ENCODE measurements around the gene GPR132. TPM values are rescaled to one million over a fixed set of nuclear protein-coding genes. Genes with fewer than 3 reads are reported as not detected.
"Not testable (repeated sequence)": the region's sequence is repeated elsewhere in the genome, so short reads cannot be mapped to it uniquely, and the experiment has no call there.

Gene GPR132
- total RNA-seq, 1 experiment from 2014 or later = not detected

DNA sequence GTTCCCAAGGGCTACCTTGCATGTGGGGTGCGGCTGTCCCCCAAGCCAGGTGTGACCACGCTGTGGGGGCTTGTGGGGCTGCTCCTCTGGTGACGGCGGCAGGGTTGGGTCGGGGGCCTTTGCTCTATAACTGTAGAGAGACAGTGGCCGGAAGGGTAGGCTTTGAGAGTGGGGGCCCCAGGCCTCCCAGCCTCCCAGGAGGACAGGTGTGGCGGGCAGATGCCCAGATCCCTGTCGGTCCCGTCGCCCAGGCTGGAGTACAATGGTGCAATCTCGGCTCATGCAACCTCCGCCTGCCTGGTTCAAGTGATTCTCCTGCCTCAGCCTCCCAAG, 2.7 kb upstream of the GPR132 start:
- Histone ChIP-seq H3K4me3 (no peak overlapping the region), H3K9me3 (replicated peaks) (no peaks in the 10 kb centered on the region), H3K27me3 (replicated peaks) (peaks cover 8% of the 10 kb centered on the region), H3K27ac (no peak overlapping the region), H3K4me1 (replicated peaks) (0 out of 2 replicates have a peak, but pooled peaks cover 5% of the 10 kb centered on the region), H3K36me3 (no peaks in the 10 kb centered on the region)
- DNase-seq (ENCODE audit: low read depth in 1 of 2, low spot score in 2 of 2) = peak in 1 of 2 experiments; percentile 36

DNA sequence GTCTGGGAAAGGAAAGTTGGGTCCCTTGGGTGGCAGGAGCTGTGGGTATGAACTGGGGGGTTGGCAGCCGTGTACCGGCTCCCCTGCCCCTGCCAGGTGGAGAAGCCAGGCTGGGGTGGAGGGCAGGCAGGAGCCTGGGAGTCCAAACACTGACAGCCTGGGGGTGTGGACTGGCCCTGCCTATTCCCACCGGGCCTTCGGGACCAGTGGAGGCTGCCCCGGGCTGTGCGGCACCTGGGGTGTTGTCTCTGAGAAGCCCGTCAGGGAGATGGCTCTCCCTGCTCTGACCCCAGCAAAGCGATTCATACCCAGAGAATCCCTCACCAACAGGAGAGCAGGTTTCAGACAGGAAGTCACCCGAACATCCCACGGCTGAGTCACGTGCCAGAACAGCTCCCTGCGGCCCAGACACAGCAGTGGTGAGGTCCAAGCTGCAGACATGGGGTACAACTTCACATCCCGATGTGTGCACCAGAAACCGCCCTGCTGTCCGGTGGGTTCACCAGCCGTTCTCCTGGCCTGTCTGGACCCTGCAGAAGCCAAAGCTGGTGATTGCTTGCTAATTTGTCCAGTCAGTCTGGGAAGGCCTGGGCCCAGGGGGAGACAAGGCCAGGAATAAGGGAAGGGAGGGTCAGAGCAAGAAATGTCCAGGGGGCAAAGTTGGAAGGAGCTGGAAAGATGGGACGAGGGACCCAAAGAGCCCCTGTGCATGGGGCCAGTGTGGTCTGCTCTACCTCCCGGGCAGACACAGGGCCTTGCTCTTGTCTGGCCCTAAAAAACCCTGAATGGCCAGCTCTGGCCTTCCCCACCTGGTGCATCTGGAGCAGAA, 2.1 kb upstream of the GPR132 start:
- Histone ChIP-seq H3K27ac (no peak overlapping the region), H3K36me3 (no peaks in the 10 kb centered on the region), H3K27me3 (replicated peaks) (peaks cover 2% of the 10 kb centered on the region), H3K4me3 (no peak overlapping the region), H3K9me3 (replicated peaks) (no peaks in the 10 kb centered on the region), H3K4me1 (replicated peaks) (0 out of 2 replicates have a peak, but pooled peaks cover 5% of the 10 kb centered on the region)
- DNase-seq (ENCODE audit: low read depth in 1 of 2, low spot score in 2 of 2) = peak in 1 of 2 experiments; percentile 35

DNA sequence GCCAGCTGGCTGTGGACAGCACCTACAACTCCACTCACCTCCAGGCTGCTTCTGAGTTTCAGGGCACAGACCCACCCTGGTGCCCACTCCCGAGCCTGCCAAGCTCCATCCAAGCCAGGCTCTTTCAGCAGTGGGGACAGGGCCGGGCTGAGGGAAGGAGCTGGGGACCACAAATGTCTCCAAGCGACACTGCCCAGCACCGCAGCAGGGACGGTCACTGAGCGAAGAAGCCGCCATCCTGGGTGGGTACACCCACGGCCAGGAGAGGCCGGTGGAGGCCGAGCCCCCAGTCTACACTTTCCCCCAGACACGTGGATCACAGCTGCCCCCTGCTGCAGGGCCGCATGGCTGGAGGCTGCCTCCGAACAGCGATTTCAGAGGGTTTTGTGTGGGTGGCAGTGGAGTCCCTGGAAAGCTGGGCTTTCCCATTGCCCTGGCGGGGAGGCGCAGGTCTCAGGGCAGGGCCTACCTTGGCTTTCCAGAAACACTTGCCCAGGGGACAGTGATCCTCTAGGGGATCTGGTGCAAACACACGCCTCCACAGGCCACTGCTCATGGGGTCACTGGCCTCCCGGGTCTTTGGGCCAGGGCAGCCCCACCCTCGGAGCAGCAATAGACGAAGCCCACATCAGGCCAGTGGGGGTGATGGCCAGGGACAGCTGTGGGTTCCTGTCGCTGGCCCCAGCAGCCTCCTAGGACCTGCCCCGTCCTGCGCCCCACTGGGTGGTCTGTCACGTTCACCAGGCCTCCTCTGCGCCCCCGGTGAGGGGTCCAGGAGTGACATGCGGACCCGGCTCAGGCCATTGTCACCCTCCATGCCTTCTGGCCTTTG, 1.2 kb upstream of the GPR132 start:
- Histone ChIP-seq H3K4me3 (no peak overlapping the region), H3K9me3 (replicated peaks) (no peaks in the 10 kb centered on the region), H3K36me3 (no peaks in the 10 kb centered on the region), H3K4me1 (replicated peaks) (0 out of 2 replicates have a peak, but pooled peaks cover 5% of the 10 kb centered on the region), H3K27ac (no peak overlapping the region), H3K27me3 (replicated peaks) (no peaks in the 10 kb centered on the region)
- no peak for DNase-seq (ENCODE audit: low read depth in 1 of 2, low spot score in 2 of 2)

DNA sequence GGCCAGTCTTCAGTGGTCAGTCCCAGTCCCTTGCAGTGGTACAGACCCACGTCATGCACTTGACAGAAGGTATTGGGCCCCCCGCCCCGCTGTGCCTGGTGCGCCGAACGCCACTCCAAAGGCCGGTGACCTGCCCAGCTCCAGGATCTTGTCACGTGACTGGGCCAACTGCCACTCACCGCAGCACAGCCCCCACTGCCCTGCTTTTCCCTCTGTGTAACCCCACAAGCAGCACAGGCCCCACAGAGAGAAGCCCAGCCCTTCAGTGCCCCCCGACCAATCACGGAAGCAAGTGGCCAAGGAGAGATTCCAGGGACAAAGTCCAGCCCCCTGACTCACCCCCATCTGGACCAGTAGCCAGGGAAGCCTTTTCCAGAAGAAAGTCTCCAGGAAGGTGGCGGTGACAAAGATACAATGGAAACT, 498 bp downstream of the GPR132 start:
- H3K27me3 ChIP-seq (replicated peaks) = no peaks in the 10 kb centered on the region
- no peak for DNase-seq (ENCODE audit: low read depth in 1 of 2, low spot score in 2 of 2)
- H3K4me1 ChIP-seq (replicated peaks) = no peaks in the 10 kb centered on the region
- H3K9me3 ChIP-seq (replicated peaks) = no peaks in the 10 kb centered on the region
- no peak overlapping the region for H3K27ac ChIP-seq
- no peak overlapping the region for H3K4me3 ChIP-seq
- H3K36me3 ChIP-seq = no peaks in the 10 kb centered on the region

DNA sequence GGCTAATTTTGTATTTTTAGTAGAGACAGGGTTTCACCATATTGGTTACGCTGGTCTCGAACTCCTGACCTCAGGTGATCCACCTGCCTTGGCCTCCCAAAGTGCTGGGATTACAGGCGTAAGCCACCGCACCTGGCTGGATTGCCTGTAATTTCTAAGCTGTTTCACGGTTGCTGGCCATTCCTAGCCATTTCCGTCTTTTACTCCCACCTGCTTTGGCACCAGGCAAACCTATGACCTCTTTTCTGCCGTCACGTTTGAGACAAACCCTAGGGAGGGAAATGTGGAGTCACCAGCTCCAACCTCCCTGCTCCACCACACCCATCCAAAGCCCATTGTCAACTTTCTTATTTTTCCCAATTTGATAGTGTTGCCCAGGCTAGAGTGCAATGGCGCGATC, 1.2 kb downstream of the GPR132 start:
- no peak for DNase-seq (ENCODE audit: low read depth in 1 of 2, low spot score in 2 of 2)
- Histone ChIP-seq H3K27me3 (replicated peaks) (no peaks in the 10 kb centered on the region), H3K9me3 (replicated peaks) (no peaks in the 10 kb centered on the region), H3K27ac (no peak overlapping the region), H3K36me3 (no peaks in the 10 kb centered on the region), H3K4me3 (no peak overlapping the region), H3K4me1 (replicated peaks) (no peaks in the 10 kb centered on the region)

DNA sequence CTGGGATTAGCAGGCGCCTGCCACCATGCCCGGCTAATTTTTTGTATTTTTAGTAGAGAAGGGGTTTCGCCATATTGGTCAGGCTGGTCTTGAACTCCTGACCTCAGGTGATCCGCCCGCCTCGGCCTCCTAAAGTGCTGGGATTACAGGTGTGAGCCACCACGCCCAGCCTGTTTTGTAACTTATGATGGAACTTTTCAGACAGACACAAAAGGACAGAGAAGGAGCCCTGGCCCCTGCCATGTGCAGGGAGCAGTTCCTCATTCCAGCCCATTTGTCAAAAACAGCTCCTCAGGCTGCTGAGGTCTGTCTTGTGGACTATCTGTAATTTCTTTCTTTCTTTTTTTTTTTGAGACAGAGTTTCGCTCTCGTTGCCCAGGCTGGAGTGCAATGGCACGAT, 1.7 kb downstream of the GPR132 start:
- H3K36me3 ChIP-seq; H3K4me1 ChIP-seq (replicated peaks); H3K4me3 ChIP-seq; H3K27ac ChIP-seq; H3K27me3 ChIP-seq (replicated peaks); H3K9me3 ChIP-seq (replicated peaks); DNase-seq (ENCODE audit: low read depth in 1 of 2, low spot score in 2 of 2): not testable (repeated sequence)

DNA sequence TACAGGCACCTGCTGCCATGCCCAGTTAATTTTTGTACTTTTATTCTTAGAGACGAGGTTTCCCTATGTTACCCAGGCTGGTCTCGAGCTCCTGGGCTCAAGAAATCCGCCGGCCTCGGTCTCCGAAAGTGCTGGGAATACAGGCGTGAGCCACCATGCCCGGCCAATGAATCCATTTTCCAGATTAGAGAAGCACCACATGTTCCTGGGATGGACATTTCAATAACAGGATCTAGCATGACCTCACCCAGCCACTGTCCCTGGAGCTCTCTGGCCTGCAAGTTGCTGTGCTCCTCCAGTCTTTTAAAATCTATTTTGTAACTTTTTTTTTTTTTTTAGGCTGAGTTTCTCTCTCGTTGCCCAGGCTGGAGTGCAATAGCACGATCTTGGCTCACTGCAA, 2.2 kb downstream of the GPR132 start:
- no peak overlapping the region for H3K27ac ChIP-seq

DNA sequence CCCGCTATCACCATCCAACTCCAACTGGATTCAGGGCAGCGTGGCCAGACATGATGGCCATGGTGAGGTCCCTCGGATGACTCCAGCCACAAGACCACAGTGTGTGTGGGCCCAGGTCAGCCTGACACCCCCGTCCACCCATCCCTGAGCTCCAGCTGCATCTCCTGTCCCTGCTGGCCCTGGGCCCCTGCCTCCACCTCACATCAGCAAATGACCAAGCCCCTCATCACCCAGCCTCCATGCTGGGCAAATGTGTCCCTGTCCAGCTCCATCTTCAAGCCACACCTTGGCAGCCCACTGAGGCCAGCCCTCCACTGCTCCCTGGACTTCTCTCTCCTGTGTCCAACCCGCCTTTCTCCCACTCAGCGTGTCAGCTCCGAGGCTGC, 3.2 kb downstream of the GPR132 start:
- Histone ChIP-seq H3K4me3 (no peak overlapping the region), H3K9me3 (replicated peaks) (no peaks in the 10 kb centered on the region), H3K27me3 (replicated peaks) (no peaks in the 10 kb centered on the region), H3K4me1 (replicated peaks) (no peaks in the 10 kb centered on the region), H3K36me3 (no peaks in the 10 kb centered on the region), H3K27ac (no peak overlapping the region)
- no peak for DNase-seq (ENCODE audit: low read depth in 1 of 2, low spot score in 2 of 2)

More for the DNA sequence above, 2.2 kb downstream of the GPR132 start:
- Histone ChIP-seq H3K4me1 (replicated peaks) (no peaks in the 10 kb centered on the region), H3K4me3 (no peak overlapping the region), H3K36me3 (no peaks in the 10 kb centered on the region), H3K27me3 (replicated peaks) (no peaks in the 10 kb centered on the region), H3K9me3 (replicated peaks) (no peaks in the 10 kb centered on the region)
- no peak for DNase-seq (ENCODE audit: low read depth in 1 of 2, low spot score in 2 of 2)

DNA sequence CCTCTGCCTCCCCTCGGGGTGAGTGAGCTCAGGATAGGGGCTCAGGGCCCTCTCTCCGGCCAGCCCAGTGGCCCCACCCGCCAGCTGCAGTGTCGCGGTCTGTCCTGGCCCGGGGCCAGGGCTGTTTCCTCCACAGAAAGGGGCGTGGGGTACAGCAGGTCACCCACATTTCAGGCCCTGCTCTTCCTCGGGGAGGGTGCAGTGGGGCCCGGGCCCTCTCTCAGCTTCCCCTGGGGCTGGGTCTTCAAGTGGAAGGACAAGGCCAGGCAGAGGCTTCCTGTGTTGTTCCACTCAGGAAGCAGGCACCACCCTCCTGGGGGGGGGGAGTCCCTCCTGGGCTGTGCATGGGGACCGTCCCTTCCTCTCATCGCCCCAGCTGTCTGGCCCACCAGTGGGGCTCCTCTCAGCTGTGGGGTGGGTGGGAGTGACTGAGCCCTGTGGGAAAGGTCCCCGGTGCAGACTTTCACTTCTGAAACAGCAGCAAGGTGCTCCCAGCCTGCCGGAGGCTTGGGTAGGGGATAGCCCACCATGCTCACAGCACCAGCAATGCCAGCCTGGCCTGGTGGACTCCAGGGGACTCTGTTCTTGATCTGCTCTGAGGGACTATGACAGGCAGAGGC, 3.7 kb downstream of the GPR132 start:
- no peaks in the 10 kb centered on the region for H3K36me3 ChIP-seq
- H3K9me3 ChIP-seq (replicated peaks) = no peaks in the 10 kb centered on the region
- no peak for DNase-seq (ENCODE audit: low read depth in 1 of 2, low spot score in 2 of 2)
- no peak overlapping the region for H3K4me3 ChIP-seq
- H3K4me1 ChIP-seq (replicated peaks) = no peaks in the 10 kb centered on the region
- H3K27ac ChIP-seq = no peak overlapping the region
- H3K27me3 ChIP-seq (replicated peaks) = no peaks in the 10 kb centered on the region

DNA sequence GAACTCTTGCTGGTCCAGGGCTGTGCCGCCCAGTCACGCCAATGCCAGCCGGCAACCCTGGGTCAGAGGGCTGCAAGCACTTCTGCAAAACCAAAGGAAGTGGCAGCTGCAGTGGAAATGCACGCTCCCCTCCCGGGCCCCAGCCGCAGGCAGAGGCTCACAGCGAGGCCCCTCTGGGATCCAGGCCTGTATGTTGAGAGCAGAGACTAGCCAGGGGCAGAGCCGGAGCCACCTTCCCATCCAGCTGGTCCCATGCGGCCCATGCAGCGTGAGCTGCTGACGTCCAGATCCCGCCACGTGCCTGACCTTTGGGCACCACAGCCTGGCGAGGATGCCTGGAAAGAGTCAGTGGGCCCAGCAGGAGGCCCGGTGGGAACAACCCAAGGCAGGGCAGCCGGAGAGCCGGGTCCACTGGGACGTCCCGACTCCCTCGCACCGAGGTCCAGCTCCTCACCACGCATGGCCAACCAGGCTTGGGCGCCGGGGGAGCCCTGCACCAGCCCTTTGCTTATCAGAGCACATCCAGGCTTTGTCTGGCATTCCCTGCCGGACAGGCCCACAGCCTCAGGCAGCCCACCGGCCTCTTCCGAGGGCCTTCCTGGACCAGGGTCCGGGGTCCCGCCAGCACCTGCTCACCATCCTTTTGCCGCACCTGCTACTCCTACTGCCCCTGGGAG, 4.3 kb downstream of the GPR132 start:
- H3K9me3 ChIP-seq (replicated peaks) = no peaks in the 10 kb centered on the region
- H3K36me3 ChIP-seq = no peaks in the 10 kb centered on the region
- H3K4me1 ChIP-seq (replicated peaks) = no peaks in the 10 kb centered on the region
- no peak for DNase-seq (ENCODE audit: low read depth in 1 of 2, low spot score in 2 of 2)
- H3K27me3 ChIP-seq (replicated peaks) = no peaks in the 10 kb centered on the region
- H3K27ac ChIP-seq = no peak overlapping the region
- H3K4me3 ChIP-seq = no peak overlapping the region

DNA sequence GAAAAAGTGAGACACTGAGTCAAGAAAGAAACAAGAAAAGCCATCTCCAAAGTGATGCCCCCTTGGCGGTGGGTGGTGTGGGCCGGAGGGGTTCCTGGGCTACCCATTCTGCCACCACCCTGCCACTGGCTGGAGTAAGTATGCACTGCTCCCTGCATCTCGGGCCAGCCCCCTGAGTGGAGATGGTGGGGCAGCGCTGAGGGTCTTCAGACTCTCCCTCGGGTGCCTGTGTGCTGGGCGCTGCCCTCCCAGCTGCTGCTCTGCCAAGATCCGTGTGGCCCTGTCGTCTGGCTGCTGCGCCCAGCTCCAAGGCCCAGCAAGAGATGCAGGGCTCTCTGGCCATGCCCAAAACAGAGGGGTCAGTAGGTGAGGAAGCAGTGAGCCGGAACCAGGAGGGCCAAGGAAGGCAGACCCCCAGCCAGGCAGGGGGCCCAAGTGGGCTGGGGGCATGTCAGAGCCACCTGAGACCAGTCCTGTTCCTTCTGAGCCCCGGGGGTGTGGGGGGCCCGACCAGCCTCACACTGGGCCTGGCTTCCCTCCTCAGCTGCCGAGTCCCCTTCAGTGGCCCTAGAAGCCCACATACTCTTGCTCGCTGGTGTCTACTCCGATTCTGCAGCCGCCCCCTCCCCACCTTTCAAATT, 5.2 kb downstream of the GPR132 start:
- DNase-seq (ENCODE audit: low read depth in 1 of 2, low spot score in 2 of 2) = no peak
- H3K9me3 ChIP-seq (replicated peaks) = no peaks in the 10 kb centered on the region
- no peak overlapping the region for H3K4me3 ChIP-seq
- no peaks in the 10 kb centered on the region for H3K27me3 ChIP-seq (replicated peaks)
- no peaks in the 10 kb centered on the region for H3K36me3 ChIP-seq
- H3K27ac ChIP-seq = no peak overlapping the region
- no peaks in the 10 kb centered on the region for H3K4me1 ChIP-seq (replicated peaks)

DNA sequence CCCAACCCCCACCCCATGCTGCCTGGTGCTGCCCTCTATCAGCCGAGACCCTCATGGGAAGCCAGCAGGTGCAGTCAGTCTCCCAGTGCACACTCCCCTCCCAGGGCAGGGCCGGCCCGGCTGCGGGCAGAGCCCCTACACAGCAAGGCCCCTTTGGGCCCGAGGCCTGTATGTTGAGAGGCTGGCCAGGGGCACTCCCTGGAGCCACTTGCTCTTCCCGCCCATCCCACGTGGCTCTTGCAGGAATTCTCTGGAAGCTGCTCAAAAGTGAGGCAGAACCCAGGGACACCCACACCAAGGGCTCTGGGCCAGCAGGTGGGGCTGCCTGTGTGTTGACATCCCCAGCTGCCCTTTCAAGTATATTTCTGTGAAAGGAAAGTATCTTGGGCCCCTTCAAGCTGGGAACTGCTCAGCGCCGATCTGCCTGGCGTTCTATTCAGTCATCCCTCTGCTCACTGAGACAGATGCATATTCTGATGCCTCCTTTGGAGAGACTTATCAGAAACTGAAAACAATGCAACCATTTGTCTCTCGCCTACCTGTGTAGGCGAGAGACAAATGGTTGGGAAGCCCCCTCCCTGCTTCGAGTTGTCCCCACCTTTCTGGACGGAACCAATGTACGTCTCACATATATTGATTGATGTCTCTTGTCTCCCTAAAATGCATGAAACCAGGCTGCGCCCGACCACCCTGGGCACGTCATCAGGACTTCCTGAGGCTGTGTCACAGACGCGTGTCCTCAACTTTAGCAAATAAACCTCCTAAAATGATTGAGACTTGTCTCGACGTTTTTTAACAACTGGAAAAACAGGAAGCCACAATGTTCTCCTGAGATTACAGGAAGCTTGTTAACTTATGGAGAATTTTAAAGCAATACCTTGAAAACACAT, 6.0 kb downstream of the GPR132 start:
- H3K27ac ChIP-seq = no peak overlapping the region
- H3K4me3 ChIP-seq = no peak overlapping the region
- H3K27me3 ChIP-seq (replicated peaks) = no peaks in the 10 kb centered on the region
- no peak for DNase-seq (ENCODE audit: low read depth in 1 of 2, low spot score in 2 of 2)
- H3K9me3 ChIP-seq (replicated peaks) = no peaks in the 10 kb centered on the region
- no peaks in the 10 kb centered on the region for H3K4me1 ChIP-seq (replicated peaks)
- no peaks in the 10 kb centered on the region for H3K36me3 ChIP-seq
